Natural killer cell (primary cell): ENCODE measurements around the gene TPM3. TPM values are rescaled to one million over a fixed set of nuclear protein-coding genes. Genes with fewer than 3 reads are reported as not detected.
A peak's percentile ranks its signal among the peaks of the same experiment; 100 is the strongest.

Source experiments
- ATAC-seq, 3 donors: fragments of 150-1000 bp in 2 of 3; fragments of 200-7000 bp in 1 of 3; cut with Tn5 transposase; 1 replicate in 1 of 3; 2 replicates in 2 of 3; pipeline ENCODE4 v1.10.0; 2021; ENCODE audit warnings: mild to moderate bottlenecking in 2 of 3, moderate library complexity in 2 of 3
- DNase-seq, 2 donors: peaks; one replicate each; pipeline versions ENCODE4 v3.0.0 to v3.0.0-alpha.2; 2013 to 2021; ENCODE audit warnings: mixed read lengths in 1 of 2
- H3K27ac ChIP-seq: one replicate; pipeline ENCODE4 v1.5.1; 2013; ENCODE audit warnings: mild to moderate bottlenecking, low read length
- H3K27me3 ChIP-seq: one replicate; pipeline ENCODE4 v1.6.1; 2013; ENCODE audit warnings: low read length; ENCODE audit not compliant: control insufficient read depth, insufficient read depth
- H3K36me3 ChIP-seq: one replicate; pipeline ENCODE4 v1.6.1; 2013; ENCODE audit warnings: low read length; ENCODE audit not compliant: control insufficient read depth, insufficient read depth
- H3K4me1 ChIP-seq: one replicate; pipeline ENCODE4 v1.6.1; 2013; ENCODE audit warnings: low read length; ENCODE audit not compliant: control insufficient read depth, insufficient read depth
- H3K4me3 ChIP-seq: one replicate; pipeline ENCODE4 v1.5.1; 2013; ENCODE audit warnings: low read length
- H3K9me3 ChIP-seq: one replicate; pipeline ENCODE4 v1.6.1; 2013; ENCODE audit warnings: low read length; ENCODE audit not compliant: control insufficient read depth, insufficient read depth
- H3K27ac Mint-ChIP-seq, 2 donors: one replicate each; pipeline ENCODE4 v1.8.0; 2022; ENCODE audit warnings: mild to moderate bottlenecking in 2 of 2, mixed read lengths in 2 of 2, moderate library complexity in 1 of 2
- H3K27me3 Mint-ChIP-seq, 2 donors: one replicate each; pipeline ENCODE4 v1.8.0; 2022; ENCODE audit warnings: low read depth in 2 of 2, mixed read lengths in 2 of 2
- H3K36me3 Mint-ChIP-seq: one replicate; pipeline ENCODE4 v1.8.0; 2022; ENCODE audit warnings: mixed read lengths
- H3K4me1 Mint-ChIP-seq, 2 donors: one replicate each; pipeline ENCODE4 v1.8.0; 2022; ENCODE audit warnings: mixed read lengths in 2 of 2
- H3K4me3 Mint-ChIP-seq: one replicate; pipeline ENCODE4 v1.8.0; 2022; ENCODE audit warnings: mild to moderate bottlenecking, moderate library complexity, mixed read lengths
- H3K9me3 Mint-ChIP-seq, 2 donors: one replicate each; pipeline ENCODE4 v1.8.0; 2022; ENCODE audit warnings: mixed read lengths in 2 of 2
- WGBS: methylation state at CpG from one replicate; pipeline ENCODE4 v1.1.7; 2013; ENCODE audit warnings: missing lambda C conversion rate; ENCODE audit not compliant: insufficient coverage; 5-methylcytosine and 5-hydroxymethylcytosine counted together
- intact Hi-C: fragments of 100-400 bp; cut with micrococcal nuclease; formaldehyde crosslinking; loops from one replicate; pipeline ENCODE4 v1.14.2; 2022
- total RNA-seq, 4 donors: library from RNA; stranded (reverse); fragments of 120-200 nt in 1 of 4; gene quantifications; one replicate each; pipeline versions ENCODE4 v1.2.3 to v1.2.4, GENCODE V29; 2013 to 2022
- TF ChIP-seq, protein P1 (sequence below): fragments of 200-600 bp; IDR thresholded peaks from one replicate; pipeline ENCODE4 v1.8.0; 2022; ENCODE audit warnings: antibody characterized with exemption

The TPM3 gene
- total RNA-seq, 3 donors from 2014 or later (not counting 1 experiment from before 2014, with no cell fraction given), result 516 to 622 (median 551) TPM

DNA sequence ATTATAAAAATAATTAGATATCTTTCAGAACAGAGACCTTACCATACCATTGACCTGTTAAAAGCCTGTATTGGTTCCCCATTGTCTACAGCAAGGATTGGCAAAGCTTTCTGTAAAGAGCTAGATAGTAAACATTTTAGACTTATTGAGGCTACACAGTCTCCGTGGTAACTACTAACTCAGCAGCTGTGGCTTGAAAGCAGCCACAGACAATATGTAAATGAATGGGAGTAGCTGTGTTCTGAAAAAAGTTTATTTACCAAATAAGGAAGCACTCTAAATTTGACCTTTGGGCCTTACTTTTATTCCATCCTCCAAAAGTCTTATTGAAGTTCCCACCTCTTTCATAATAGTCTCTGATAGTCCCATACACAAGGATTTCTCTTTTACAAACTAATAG lies 76.7 kb downstream of the TPM3 start:
- no peaks in the 10 kb centered on the region for H3K9me3 Mint-ChIP-seq
- H3K9me3 ChIP-seq, result no peaks in the 10 kb centered on the region
- intact Hi-C loops, result no loop called here
- H3K4me1 ChIP-seq, result peaks cover 4% of the 10 kb centered on the region
- no peak overlapping the region for H3K4me3 Mint-ChIP-seq
- H3K36me3 Mint-ChIP-seq, result no peaks in the 10 kb centered on the region
- 11% methylated on average over 1 of the region's 1 CpG for WGBS
- DNase-seq (peak in 1 of 2 donors; percentile 40), ATAC-seq (peak; percentile 61 to 90 (median 85))
- H3K36me3 ChIP-seq, result no peaks in the 10 kb centered on the region
- H3K27me3 Mint-ChIP-seq, result no peaks in the 10 kb centered on the region
- no peaks in the 10 kb centered on the region for H3K27me3 ChIP-seq
- H3K27ac Mint-ChIP-seq, result peak overlapping the region; percentile 70 to 80
- H3K4me3 ChIP-seq, result no peak overlapping the region
- peak overlapping the region; percentile 16 for H3K27ac ChIP-seq
- TF ChIP-seq, protein P1, sequence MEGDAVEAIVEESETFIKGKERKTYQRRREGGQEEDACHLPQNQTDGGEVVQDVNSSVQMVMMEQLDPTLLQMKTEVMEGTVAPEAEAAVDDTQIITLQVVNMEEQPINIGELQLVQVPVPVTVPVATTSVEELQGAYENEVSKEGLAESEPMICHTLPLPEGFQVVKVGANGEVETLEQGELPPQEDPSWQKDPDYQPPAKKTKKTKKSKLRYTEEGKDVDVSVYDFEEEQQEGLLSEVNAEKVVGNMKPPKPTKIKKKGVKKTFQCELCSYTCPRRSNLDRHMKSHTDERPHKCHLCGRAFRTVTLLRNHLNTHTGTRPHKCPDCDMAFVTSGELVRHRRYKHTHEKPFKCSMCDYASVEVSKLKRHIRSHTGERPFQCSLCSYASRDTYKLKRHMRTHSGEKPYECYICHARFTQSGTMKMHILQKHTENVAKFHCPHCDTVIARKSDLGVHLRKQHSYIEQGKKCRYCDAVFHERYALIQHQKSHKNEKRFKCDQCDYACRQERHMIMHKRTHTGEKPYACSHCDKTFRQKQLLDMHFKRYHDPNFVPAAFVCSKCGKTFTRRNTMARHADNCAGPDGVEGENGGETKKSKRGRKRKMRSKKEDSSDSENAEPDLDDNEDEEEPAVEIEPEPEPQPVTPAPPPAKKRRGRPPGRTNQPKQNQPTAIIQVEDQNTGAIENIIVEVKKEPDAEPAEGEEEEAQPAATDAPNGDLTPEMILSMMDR, result no peak
- peaks cover 12 to 16% of the 10 kb centered on the region in 2 donors for H3K4me1 Mint-ChIP-seq

Other genes with a start within 250 kb of the TPM3 start
- 100 to 1,000 TPM; 244 to 322 (median 291) TPM for gene DENND4B, start 245.4 kb downstream of the TPM3 start, total RNA-seq
- gene CRTC2, start 233.5 kb downstream of the TPM3 start, total RNA-seq, result 100 to 1,000 TPM; 144 to 166 (median 154) TPM
- 10 to 100 TPM; 20.7 to 21.5 (median 21.2) TPM for gene SLC39A1, start 228.6 kb downstream of the TPM3 start, total RNA-seq
- 10 to 100 TPM; 10.8 to 16.8 (median 10.9) TPM for gene CREB3L4, start 224.2 kb downstream of the TPM3 start, total RNA-seq
- gene JTB, start 214.4 kb downstream of the TPM3 start, total RNA-seq, result 100 to 1,000 TPM in 2 of 3 donors, 10 to 100 TPM in 1; 96.9 to 107 (median 101) TPM
- gene RAB13, start 205.8 kb downstream of the TPM3 start, total RNA-seq, result under 1 TPM in 2 of 3 donors, not detected in 1; 0.25 to 0.73 TPM
- 1,000 to 10,000 TPM; 2,073 to 2,763 (median 2,323) TPM for gene RPS27, start 201.3 kb downstream of the TPM3 start, total RNA-seq
- under 1 TPM; 0.13 to 0.24 (median 0.18) TPM for gene NUP210L, start 37.0 kb downstream of the TPM3 start, total RNA-seq
- gene CFAP141, start 14.2 kb upstream of the TPM3 start, total RNA-seq, result 1 to 10 TPM in 1 of 3 donors, not detected in 2; 1.2 TPM
- gene UBAP2L, start 28.9 kb upstream of the TPM3 start, total RNA-seq, result 100 to 1,000 TPM; 195 to 220 (median 218) TPM
- gene HAX1, start 80.5 kb upstream of the TPM3 start, total RNA-seq, result 10 to 100 TPM; 36.5 to 52.8 (median 40.0) TPM
- gene AQP10, start 129.0 kb upstream of the TPM3 start, total RNA-seq, result under 1 TPM in 1 of 3 donors, not detected in 2; 0.82 TPM
- 10 to 100 TPM; 47.8 to 67.5 (median 59.3) TPM for gene ATP8B2, start 133.4 kb upstream of the TPM3 start, total RNA-seq
- 10 to 100 TPM in 1 of 3 donors, 1 to 10 TPM in 2; 2.0 to 10.6 (median 3.8) TPM for gene IL6R, start 213.2 kb upstream of the TPM3 start, total RNA-seq